Measurements from ENCODE around the gene CCDC88C.
A peak's percentile ranks its signal among the peaks of the same experiment; 100 is the strongest.

CCDC88C gene

GRCh38 chr14:91399868-91400640 lies 17.6 kb downstream of the CCDC88C start:
- no peak for DNase-seq (ENCODE audit: low read depth)

- DNase-seq (ENCODE audit: low read depth): no peak
These were observed 18.9 kb downstream of the CCDC88C start for GRCh38 chr14:91398707-91399106.

GRCh38 chr14:91397965-91398591 lies 19.5 kb downstream of the CCDC88C start:
- no peak for DNase-seq (ENCODE audit: low read depth)

DNA sequence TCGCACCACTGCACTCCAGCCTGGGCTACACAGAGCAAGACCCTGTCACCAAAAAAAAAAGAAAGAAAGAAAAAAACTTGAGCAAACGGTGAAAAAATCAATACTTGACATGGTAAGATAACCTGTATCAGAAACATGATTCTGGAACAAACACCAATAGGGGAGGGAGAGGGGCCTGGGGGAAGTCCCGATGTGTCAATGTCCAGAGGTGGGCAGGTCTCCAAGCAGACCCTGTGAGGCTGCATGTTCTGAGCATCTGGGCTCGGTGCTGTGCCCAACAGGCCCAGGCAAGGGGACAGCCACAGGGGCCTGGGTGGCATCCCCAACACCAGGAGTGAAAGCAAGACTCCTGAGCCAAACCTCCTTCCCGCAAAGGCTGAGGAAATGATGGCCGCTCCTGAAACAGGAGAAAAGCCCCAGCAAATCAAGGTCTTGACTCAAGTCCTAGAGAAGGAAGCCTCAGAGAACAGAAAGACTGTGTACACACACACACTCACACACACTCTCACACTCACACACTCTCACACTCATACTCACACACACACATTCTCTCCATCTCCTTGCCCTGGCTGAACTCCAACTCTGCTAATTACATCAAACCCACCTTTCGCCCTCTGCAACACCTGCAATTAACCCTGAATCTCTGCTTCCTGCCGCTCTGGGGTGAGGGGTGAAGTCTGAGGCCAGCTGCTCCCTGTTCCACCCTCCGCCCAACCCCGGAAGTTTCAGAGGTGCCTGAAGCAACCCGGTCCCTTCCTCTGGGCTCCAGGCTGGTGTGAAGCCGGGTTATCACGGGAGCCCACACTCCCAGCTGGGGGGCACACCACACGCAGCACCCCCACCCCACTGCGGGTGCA lies 20.4 kb downstream of the CCDC88C start:
- DNase-seq (ENCODE audit: low read depth): peak; percentile 52

DNA sequence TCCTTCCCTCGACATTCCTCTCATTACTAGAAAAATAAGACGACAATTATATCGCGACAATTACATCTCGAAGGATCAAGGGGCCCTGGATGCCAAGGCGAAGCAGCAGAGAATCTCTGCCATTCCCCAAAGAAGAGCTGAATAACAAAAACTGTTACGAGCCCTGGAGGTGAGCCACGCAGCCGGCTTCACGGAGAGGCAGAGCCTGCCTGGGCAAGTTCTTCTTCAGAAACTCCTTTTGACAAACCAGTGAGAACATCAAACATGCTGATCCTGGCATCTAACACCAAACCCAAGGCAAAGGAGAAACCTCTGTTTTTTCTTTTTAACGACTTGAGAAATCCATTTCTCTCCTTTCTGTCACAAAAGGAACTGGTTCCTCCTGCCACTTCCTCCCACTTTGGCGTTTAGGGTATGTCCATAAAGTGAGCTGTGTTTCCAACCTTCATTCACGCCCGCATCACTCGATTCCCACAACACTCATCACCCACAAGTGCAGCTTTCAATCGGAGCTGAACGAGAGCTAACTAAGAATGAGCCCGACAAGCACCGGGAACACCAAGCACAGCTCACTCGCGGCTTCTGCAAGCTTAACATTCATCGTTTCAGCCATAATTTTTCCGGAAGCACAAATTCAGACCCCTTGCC lies 21.5 kb downstream of the CCDC88C start:
- DNase-seq (ENCODE audit: low read depth): no peak

GRCh38 chr14:91395466-91395865 lies 22.2 kb downstream of the CCDC88C start:
- no peak for DNase-seq (ENCODE audit: low read depth)

GRCh38 chr14:91394105-91395081 lies 23.2 kb downstream of the CCDC88C start:
- DNase-seq (ENCODE audit: low read depth): no peak

DNA sequence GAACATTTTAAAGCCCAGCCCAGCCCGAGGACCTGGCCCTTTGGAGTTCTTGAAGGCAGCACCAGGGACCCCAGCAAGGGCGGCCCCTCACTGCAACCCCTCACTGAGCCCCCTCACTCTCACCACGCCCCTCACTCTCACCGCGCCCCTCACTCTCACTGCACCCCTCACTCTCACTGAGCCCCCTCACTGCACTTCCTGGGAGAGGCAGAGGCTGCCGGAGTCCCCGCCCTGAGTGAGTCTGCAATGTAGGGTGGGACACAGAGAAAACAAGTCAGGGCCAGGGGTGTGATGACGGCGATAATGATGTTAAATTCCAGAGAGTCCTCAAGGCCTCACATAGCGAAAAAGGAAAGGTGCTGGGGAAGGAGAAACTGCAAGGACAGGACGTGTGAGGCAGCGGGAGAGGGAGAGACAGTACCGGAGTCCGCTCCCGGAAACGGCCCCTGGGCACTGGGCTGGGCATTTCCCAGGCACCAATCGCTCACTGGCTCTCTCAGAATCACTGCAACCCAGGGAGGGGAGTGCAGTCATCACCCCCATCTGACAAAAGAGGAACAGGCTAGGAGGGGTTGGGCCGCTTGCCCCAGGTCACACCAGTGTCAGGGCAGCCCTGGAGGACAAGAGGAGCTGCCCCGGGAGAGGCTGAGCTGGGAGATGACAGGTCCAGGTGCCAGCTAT lies 24.9 kb downstream of the CCDC88C start:
- no peak for DNase-seq (ENCODE audit: low read depth)

DNA sequence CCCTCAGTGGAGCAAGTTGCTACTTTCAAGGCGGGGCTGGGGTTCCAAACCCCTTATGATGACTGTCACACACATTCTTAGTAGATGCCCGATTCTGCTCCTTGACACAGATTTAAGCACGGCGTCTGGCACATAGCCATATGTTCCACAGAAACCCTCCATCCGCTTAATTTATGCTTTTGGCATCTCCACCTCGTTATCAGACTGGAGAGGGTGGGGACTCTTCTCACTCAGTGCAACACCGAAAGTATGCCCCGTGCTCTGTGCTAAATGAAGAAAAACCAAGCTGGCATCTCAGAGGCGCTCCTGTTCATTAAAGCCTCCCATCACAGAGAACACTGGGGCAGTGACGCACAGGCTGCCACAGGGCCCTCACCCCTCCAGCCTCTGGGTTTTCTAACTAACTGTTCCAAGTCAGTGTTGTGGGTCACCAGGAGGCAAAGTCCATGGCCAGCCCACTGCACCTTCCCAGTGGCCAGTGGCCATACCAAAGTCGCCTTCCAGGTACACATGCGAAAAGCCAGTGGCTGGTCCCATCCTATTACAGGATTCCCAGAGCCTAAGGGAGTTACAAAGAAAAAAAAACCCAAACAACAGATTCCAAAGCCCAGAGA lies 27.3 kb downstream of the CCDC88C start:
- no peak for DNase-seq (ENCODE audit: low read depth)

DNA sequence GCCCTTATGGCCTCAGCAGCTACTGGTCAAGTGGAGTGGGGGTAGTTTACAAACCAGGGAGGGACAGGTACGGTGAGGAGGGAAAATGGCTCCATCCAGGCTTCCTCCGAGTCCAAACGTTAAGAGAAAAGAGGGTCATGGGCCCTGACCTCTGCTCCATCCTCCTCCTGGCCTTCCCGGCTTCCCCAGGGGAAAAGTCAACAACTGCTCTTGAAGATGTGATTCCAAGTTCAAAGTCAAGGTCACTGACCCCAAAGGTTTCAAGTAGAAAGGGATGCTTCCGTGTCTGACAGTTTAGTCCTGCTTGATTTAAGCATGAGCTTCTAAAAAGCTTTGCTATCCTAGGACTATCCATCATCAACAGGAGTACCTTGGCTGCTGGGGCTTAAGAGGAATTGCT lies 28.5 kb downstream of the CCDC88C start:
- no peak for DNase-seq (ENCODE audit: low read depth)

DNA sequence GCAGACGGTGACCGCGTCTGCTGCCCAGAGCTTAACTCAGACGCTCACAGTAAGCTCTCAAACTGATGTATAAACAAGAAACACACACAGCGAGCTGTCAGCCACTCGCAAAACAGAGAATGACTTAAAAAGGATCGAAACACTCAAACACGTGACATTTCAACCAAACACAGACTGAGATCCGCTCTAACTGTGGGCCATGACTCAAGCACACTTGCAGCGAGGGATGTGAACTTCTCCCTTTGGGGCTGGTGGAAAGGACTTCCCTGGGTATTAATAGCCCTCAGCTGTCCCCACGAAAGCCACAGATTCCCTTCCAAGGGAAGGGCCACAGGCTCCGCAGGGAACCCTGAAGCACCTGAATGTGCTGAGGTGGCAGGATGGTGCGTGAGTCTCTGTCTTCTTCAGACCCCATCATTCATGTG lies 29.1 kb downstream of the CCDC88C start:
- DNase-seq (ENCODE audit: low read depth): no peak

- DNase-seq (ENCODE audit: low read depth): no peak
These were observed 29.7 kb downstream of the CCDC88C start for GRCh38 chr14:91387951-91388381.

DNA sequence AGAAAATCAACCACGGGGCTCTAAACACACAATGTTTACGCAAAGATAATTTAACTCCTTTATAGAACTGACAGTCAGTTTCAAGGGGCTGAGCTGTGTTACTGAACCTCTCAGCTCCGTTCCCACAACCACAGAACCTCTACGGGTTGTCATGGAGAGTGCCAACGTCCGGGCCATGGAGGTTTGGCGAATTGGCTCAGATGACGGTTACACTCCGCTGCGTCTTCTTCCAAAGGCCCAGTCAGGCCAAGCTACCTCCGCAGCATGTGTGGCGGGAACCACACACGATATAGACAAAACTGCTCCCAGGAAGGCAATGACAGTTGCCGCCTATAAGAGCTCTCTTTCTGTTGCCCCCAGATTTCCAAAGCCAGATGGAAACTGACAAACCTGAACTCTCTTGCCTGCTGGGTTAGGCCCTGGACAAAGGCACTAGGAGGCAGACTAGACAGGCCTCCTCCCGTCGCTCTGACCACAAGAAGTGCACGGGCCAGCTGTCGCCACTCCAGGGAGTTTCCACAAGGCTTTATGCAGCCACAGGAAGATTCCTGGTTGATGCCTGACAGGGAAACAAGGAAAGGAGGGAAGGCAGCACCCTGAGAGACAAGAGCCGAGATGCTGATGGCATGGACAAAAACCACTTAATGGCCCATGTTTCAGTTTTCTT lies 30.3 kb downstream of the CCDC88C start:
- no peak for DNase-seq (ENCODE audit: low read depth)

DNA sequence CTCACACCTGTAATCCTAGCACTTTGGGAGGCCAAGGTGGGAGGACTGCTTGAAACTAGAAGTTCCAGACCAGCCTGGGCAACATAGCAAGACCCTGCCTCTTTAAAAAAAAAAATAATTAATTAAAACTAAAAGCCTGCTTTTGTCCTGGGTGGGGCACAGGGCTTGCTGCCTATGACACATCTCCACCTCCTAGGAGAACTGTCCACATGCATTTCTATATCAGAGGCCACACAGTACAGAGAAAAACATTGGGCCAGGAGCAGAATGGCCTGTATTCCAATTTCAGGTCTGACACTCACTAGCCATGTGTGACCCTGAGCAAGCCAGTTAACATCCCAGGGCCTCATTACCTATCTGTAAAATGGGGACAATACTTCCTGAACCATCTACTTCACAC lies 31.9 kb downstream of the CCDC88C start:
- no peak for DNase-seq (ENCODE audit: low read depth)

DNA sequence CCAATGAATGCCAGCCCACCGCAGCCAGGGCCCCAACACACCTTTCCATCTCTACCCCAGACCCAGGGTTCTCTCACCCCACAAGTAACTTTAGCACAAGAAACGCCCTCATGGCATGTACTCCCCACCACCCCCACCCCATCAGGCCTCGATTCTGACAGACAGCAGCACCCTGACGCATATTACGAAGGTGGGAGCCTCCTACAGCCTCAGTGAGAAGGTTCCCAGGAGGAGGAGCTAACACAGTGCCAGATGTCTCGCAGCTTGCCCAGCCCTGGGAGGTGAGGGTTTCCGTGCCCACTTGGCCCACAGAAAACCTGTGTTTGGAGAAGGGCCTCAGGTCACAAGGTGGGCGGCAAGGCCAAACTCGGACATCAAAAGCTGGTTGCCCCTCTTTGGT lies 32.4 kb downstream of the CCDC88C start:
- DNase-seq (ENCODE audit: low read depth): no peak

DNA sequence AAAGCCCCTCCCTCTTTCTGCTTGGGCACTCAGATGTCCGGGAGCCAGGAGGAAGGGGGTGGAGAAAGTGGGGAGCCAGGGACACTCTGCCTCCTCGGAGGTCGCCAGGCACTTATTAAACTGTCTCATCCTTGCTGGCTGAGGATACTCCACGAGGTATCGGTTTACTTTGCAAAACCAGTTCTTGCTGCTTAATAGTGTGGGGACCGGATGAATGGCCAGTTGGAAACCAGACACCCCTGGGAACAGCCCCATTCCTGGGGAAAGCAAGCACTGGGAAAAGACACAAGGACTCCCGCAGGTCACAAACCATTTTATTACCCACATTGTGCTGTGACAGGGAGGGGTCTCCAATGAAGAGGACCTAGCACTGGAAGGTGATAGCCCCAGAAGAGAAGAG lies 34.2 kb downstream of the CCDC88C start:
- DNase-seq (ENCODE audit: low read depth): no peak

GRCh38 chr14:91381801-91382670 lies 35.6 kb downstream of the CCDC88C start:
- no peak for DNase-seq (ENCODE audit: low read depth)

DNA sequence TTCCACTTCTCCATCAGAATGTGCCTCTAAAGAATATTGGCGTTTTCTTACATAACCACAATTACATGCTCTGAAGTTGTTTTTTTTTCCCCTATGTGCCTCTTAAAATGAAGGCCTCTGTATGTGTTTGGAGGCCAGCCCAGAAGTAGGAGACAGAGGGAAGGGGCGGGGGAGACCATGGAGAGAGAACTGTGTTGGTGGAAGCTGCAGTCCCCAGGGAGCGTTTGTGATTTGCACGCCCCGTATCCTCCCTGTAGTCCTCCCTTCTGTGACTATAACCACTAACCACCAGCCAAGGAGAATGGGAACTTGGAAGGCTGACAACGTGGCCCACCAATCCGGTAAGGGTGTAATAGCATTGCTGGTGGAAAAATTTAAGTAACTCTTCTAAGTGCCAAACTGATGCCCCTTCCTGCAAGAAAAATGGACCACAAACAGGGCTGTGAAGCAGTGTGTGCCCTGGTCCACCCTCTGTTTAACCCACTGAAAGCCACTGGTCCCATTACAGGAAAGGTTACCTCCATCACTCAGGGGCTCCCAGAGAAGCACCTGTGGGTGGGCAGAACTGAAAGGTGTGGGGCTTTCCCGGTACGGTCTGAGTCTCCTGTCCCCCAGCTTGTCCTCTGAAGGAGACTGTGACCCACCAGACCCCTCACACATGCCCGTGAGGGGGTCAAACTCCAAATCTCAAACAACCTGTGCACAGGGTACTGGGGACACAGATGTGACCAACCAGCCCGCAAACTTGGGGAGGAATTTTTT lies 36.8 kb downstream of the CCDC88C start:
- no peak for DNase-seq (ENCODE audit: low read depth)

Data from activated T-cell treated with anti-CD3 and anti-CD28 coated beads for 1 hour (primary cell).